HG02970 (cell line): ENCODE data around the gene TCP11L2.
"Not testable (repeated sequence)": the region's sequence is repeated elsewhere in the genome, so short reads cannot be mapped to it uniquely, and the experiment has no call there.

Experiments used
- ATAC-seq: cut with Tn5 transposase; IDR thresholded peaks from one replicate; pipeline ENCODE4 v1.9.1; 2021; ENCODE audit warnings: mild to moderate bottlenecking, moderate library complexity, moderate number of reproducible peaks; ENCODE audit not compliant: unreplicated experiment, low FRiP score

The TCP11L2 gene

DNA sequence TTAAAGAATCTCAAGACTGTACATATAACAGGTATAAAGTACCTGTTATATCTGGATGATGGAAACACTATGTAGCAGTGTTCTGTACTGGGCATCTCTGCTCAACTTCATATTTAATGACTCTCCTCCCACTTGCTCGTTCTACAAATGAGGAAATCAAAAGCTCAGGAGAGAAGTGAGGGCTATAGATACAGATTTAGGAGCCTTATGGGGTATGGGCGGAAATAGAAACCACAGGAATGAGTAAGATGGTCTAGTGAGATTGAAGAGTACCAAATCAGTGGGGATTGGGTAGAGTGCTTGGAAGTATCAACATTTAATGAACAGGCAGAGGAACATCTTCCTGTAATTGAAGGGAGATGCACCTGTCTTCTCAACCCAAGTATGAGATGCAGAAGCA lies 31.2 kb downstream of the TCP11L2 start:
- no peak for ATAC-seq

DNA sequence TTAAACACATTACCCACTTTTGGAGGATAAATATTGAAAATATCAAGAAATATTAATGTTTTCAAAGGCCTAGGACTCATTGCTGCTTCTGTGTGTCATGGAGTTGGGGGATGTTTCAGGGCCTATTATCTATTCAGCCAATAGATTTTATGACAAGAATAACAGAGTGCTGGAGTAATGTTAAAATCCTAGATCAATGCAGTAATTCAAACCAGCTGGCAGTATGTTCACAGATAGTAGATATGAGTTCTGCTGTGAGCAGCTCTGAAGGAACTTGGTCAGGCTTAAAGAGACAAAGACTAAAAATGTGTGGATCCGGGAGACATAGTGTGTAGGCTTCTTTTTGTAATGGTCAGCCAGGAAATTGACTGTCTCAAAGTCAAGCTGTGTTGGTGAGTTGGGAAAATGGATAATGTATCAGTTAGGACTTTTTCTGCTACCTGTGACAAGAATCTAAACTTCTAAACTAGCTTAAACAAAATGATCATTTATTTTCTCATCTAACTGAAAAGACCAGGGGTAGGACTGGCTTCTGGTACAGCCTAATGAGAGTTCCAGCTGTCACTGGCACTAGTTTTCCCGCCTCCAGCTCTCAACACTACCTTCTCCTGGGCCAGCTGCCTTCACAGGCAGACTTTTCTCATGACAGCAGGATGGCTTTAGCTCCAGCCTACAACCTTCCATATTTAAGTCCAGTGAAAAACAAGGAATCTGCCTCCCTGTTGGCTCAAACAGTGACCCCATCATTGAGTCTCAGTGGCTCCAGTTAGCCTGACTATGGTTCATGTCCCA lies 38.7 kb downstream of the TCP11L2 start:
- ATAC-seq, result no peak

GRCh38 chr12:106342397-106343213 lies 40.1 kb downstream of the TCP11L2 start:
- no peak for ATAC-seq

DNA sequence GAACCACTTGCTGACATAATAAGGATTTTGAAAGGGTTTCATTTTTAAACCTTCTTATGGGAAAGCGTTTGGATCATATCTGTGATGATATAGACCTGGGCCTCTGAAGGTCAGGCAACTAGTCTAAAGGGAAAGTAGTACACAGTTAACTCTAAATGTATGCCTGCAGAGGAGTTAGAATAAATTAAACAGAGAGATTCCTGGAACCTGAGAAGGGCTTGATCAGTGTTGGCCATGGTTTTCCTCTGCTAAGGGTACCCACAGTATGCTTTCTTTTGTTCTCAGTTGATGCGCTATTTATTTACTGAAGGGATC lies 40.6 kb downstream of the TCP11L2 start:
- ATAC-seq, result no peak

DNA sequence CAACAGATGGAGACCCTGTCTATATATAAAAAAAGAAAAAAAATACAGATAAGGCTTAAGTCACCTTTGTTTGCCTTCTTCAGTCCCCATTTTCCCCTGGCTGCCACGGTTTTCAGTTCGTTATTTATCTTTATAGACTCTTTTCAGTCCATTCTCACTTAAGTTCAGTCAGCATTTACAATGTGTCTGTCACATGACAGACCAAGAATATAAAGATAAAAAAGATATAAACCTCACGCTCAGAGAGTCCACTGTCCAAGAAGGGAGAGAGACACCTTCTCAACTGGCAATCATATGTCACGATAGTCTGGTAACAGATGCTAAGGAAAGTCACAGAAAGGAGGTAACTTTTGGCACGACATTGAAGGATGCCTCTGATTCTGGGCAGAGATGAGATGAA lies 41.6 kb downstream of the TCP11L2 start:
- ATAC-seq, result no peak

DNA sequence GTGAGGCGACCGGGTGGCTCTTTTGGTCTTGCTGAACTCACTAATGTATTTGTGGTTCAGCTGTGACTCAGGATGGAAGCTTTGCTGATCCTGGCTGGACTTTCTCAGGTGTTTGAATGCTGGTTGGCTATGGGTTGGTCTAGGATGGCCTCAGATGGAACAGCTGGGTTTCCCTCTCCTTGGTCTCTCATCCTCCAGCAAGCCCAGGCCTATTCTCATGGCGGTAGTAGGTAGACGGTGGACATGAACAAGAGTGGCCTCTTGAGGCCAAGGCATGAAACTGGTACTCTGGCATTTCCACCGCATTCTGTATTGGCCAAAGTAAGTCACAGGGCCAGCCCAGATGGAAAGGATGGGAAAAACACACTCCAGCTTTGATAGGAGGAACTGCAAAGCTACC lies 43.2 kb downstream of the TCP11L2 start:
- ATAC-seq, result no peak

GRCh38 chr12:106348411-106348810 lies 45.9 kb downstream of the TCP11L2 start:
- ATAC-seq, result no peak

DNA sequence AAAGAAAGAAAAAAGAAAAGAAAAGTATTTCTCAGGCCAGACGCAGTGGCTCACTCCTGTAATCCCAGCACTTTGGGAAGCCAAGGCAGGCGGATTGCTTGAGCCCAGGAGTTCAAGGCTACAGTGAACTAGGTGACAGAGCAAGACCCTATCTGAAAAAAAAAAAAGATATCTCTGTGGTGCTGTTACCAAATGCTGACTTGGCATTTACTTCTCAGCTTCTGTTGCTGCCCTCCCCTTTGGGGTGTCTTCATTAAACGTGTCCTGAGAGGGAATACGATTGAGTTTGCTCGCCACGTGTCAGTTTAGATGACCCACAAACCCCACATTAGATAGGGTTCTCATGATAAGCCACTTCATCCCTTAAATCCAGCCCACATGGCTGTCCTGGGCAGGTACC lies 50.6 kb downstream of the TCP11L2 start:
- ATAC-seq, result no peak

DNA sequence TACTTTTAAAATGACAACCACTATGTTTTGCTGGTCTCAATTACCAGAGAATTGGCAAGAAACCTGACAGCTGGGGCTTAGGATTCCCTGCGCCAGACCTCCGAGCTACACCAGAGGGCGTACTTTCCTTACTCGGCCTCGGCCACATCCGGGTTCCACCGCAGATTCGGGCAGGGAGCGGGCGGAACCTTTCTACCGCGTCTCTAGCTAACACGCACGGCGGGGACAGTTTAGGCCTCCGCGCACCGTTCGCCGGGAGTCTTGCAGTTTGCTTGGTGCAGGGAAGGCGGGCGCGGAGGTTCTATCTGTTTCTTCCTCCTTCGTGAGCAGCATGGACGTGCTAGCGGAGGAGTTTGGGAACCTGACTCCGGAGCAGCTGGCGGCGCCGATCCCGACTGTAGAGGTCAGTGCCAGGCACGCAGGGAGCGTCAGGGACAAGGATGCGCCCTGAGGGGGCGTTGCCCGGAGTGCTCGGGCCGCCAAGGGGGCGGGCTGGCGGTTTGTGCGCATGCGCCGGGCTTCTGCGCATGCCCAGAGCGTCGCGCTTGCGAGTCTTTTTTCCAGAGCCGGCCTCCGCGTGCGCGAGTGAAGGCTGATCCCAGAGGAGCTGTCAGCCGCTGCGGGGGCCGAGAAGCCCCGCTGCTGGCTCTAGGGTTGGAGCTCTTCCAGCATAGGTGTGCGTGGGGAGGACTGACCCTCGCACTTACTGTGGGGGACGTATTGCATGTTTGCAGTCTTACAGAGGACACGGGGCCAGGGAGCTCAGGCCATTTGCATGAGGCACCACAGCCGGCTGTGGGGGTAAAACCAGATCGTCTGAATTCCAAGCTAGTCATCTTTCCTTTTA lies 55.2 kb downstream of the TCP11L2 start, which contains the start of gene POLR3B:
Gene POLR3B (plus strand): TSS at position 200 of the 847 bp plus-strand sequence. CDS start 132 bp downstream, at position 332.
- ATAC-seq, result peak; percentile 91

DNA sequence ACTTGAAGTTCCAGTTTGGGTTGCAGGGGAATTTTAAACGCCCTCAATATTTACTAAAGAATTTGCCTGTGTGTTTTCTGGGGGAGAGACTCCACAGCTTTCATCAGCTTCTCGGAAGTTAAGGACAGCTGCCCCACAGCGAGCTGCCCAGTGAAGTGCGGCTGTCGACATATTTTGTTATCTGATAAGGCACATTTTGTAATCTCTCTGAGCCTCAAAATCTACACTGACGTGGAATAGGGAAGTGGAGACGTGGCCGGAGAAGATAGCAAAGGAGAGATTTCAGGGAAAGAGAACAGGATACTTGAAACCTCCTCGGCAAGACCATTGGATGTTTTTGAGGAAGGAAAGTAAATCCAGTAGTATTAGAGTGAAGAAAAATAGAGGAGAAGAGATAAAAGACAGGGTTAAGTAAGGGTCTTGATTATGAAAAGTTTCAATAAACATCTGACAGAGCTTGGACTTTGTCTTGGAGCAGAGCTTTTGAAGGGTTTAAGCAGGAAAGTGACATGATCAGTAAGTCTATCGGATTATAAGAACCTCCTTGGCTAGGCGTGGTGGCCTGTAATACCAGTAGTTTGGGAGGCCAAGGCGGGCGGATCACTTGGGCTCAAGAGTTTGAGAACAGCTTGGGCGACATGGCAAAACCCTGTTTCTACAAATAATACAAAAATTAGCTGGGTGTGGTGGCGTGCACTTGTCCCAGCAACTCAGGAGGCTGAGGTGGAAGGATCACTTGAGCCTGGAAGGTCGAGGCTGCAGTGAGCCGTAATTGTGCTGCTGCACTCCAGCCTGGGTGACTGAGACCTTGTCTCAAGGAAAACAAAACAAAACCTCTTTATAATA lies 56.1 kb downstream of the TCP11L2 start:
- no peak for ATAC-seq

- no peak for ATAC-seq
Observed at GRCh38 chr12:106359646-106360399, 57.3 kb downstream of the TCP11L2 start.

DNA sequence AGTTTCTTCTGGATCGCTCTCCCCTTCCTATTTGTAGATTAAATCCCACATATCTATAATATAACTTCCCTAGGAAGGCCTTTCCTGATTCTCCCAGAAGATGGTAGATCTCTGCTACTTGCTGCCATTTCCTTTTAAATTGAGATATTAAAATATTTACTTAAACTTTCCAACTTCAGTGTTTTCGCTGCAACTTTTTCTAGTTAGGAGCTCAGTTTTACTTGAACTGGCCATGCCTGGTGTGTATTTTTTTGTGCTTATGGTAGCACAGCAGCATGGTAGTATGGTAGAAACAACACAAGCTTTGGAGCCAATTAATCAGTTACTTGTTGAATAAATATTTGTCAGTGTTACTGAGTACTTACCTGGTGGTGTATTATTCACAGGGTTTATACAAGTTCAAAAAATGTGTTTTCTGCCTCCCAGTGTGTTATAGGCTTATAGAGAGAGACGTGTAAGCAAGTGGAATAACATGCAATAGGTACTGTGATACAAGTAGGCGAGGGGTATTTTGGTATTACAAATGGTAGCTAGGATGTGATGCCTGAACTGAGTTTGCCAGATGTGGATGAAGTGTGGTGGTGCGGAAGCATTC lies 58.0 kb downstream of the TCP11L2 start:
- ATAC-seq, result no peak

DNA sequence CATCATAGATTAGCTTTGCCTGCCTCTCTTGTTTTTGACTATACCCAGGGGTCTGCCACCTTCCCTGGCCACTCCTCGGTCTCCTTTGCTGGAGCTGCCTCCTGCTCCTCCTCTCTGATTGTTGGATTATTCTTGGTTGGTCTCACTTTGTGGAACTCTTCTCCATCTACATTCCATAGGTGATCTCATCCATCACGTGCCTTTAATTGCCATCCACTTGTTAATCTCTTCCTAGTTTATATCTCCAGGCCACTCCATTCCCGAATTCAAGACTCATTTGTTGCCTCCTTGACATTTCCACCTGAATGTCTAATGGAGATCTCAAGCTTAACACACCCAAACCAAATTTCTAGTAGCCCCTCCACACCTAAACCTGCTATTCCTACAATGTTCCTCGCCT lies 60.4 kb downstream of the TCP11L2 start:
- ATAC-seq, result no peak

DNA sequence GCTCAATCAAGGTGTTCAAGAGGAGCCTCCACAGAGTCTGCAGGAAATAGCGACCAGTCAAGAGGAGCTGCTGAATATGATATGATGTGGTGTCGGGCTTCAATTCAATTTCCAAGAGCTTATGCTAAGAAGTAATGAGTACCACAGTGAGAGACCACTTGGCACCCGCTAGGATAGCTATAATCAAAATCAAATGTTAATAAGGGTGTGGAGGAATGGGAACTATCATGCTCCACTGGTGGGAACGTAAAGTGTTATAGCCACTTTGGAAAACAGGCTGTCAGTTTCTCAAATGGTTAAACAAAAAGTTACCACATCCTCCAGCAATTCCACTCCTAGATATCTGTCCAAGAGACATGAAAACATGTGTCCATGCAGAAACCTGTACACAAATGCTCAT lies 61.7 kb downstream of the TCP11L2 start:
- ATAC-seq, result no peak

- ATAC-seq, result no peak
Observed at GRCh38 chr12:106369624-106370346, 67.3 kb downstream of the TCP11L2 start.

- no peak for ATAC-seq
Observed at GRCh38 chr12:106378788-106379187, 76.3 kb downstream of the TCP11L2 start.

GRCh38 chr12:106380954-106381353 lies 78.4 kb downstream of the TCP11L2 start:
- no peak for ATAC-seq

DNA sequence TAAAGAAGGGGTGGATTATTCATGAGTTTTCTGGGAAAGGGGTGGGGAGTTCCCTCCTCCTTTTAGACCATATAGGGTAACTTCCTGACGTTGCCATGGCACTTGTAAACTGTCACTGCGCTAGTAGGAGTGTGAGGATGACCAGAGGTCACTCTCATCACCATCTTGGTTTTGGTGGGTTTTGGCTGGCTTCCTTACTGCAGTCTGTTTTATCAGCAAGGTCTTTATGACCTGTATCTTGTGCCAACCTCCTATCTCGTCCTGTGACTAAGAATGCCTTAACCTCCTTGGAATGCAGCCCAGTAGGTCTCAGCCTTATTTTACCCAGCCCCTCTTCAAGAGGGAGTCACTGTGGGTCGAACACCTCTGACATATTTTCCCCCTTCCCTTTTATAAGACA lies 79.3 kb downstream of the TCP11L2 start:
- ATAC-seq, result not testable (repeated sequence)
